Stimulated activated CD4-positive, alpha-beta T cell treated with anti-CD3 and anti-CD28 coated beads, Interleukin-4, amount 100 ng/mL, for 24 hours (primary cell): Measurements from ENCODE around the gene JAKMIP1.

Experiments used
- DNase-seq: peaks from one replicate; pipeline ENCODE4 v3.0.0-alpha.2; 2020

The JAKMIP1 gene

GRCh38 chr4:6114601-6115000 lies 85.7 kb downstream of the JAKMIP1 start:
- no peak for DNase-seq

DNA sequence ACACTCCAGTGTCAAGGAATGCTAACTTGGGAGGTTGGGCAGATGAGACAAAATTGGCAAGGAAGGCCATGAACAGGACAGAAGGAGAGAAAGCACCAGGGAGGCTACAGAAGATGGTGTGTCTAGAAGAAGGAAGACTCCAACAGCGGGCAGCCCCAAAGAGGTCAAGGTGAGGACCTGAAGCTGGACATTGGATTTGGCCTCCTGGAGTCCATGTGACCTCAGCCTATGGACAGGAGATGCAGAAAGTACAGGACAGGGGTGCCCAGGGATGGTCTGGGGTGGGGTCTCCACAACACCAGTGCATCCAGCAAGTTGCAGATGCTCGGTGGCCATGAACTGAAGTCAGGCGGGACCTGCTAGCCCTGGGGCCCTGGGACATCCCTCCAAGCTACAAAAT lies 86.2 kb downstream of the JAKMIP1 start:
- DNase-seq = no peak

DNA sequence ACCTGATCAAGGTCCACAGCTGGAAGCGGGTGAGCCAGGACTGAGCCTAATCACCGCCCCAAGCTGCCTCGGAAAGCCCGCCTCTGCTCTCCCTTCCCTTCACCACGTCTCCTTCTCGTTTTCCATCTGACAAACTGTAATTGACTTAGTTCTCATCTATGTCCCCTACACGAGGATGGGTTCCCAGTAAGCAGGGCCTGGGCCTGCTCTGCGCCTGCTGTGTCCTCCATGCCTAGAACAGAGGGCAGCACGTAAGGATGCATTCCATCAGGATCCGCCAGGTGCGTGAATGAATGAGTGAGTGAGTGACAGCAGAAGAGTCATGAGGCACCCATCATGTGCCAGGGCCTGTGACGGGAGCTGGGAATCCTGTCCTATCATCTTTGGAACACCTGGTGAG lies 86.7 kb downstream of the JAKMIP1 start:
- DNase-seq = no peak

DNA sequence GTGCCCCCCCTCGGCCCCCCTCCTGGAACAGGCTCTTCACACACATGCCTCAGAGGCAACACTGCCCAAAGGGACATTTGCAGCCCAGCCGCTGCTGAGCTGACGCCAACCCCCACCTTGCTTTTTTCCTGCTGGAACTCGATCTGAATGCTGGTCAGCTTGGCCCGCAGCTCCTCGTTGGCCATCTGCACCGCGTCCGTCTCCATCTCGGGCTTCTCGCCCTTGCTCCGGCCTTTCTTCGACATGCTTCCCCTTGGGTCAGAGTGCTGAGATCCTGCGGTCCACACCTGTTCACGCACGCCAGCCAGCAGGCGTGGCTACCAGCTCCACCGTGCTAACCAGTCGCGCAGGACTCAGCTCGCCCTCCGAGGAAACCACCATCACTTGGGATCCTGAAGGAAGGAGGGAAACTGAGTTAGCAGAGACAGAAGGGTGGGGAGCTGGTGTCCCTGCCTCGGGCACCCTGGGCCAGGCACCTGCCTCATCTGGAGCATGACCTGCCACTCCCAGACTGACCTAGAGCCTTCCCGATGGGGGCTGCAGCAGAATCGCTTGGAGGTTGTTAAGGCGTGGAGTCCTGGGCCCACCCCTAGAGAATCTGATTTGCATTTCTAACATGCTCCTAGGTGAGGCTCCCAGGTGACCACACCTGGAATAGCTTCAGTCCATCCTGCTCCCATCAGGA lies 87.6 kb downstream of the JAKMIP1 start:
- DNase-seq = no peak

DNA sequence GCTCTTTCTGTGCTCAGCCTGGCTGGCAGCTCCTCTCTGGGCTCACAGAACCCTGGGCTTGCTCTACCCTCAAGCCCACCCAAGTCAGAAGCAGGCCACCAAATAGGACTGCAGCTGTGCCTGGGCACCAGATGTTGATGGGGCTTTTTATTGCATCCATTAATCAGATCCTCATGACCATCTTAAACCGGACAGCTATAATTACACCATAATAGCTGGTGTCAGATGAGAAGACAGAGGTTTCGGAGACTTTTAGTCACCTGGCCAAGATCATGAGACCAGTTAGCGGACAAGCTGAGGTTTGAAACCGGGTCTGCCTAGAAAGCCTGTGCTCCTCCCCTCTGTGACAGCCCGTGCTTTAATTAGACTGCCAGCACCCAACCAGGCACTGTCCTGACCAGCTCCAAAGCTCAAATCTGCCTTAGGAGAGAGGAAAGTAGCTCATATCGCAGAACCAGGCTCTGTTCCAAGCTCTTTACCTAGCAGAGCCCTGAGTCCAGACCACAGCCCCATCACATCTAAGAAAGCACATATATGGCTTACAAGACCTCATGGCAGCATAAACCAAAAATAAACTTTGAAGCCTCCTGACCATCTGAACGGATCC lies 88.9 kb downstream of the JAKMIP1 start:
- DNase-seq = no peak

DNA sequence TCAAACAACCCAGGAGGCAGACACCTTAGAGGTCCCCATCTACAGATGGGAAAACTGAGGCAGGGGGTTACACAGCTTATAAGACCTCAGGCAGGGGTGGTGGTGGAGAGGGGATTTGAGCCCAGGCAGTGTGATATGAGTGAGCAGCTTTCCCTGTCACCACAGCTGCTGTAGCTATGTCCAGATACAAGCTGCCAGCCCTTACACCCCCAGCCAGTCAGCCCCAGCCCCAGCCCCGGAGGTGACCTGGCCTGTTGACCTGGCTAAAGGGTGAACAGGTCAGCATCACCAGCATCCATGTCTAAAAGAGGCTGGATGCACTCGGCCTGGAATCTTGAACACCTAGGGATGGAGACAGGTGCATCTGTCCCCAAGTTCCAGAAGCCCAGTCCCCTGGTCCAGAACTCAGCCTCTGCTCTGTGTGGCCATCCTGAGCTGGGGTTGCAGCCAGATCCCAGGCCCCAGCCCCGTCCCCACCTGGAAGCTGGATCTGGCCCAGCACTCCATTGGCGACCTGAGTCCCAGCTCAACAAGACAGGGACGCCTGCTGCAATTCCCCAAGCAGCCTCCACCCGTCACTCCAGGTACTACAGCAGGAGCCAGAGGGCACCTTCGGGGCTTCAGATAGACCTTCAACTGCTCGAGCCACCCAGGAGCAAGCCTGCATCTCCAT lies 89.5 kb downstream of the JAKMIP1 start:
- DNase-seq = no peak

GRCh38 chr4:6109842-6110560 lies 90.3 kb downstream of the JAKMIP1 start:
- no peak for DNase-seq

- DNase-seq = no peak
Observed at GRCh38 chr4:6107886-6108285, 92.5 kb downstream of the JAKMIP1 start.

DNA sequence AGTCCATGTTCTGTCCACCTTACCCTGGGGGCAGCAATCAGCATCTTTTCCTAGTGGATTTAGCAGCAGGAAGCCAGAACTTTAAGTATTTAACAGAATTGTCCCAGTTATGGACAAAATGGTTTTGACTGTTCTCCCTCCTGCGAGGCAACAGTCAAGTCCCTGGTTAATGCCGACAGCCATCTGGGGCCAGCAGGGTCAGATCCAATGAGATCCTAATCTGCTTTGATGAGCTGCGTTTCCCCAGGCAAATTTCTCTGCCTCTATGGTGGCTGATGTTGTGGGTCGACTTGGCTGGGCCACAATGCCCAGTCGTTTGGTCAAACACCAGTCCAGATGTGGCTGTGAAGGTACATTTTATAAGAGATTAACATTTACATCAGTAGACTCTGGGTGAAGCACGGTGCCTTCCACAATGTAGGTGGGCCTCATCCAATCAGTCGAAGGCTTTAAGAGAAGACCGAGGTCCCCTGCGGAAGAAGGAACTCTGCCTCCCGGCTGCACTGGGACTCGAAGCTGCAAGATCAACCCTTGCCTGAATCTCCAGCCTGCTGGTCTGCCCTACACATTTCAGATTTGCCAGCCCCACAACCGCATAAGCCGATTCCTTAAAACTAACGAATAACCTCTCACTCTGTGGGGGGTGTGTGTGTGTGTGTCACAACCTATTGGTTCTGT lies 93.1 kb downstream of the JAKMIP1 start:
- DNase-seq = no peak

- DNase-seq = no peak
Observed at GRCh38 chr4:6106156-6106555, 94.2 kb downstream of the JAKMIP1 start.

DNA sequence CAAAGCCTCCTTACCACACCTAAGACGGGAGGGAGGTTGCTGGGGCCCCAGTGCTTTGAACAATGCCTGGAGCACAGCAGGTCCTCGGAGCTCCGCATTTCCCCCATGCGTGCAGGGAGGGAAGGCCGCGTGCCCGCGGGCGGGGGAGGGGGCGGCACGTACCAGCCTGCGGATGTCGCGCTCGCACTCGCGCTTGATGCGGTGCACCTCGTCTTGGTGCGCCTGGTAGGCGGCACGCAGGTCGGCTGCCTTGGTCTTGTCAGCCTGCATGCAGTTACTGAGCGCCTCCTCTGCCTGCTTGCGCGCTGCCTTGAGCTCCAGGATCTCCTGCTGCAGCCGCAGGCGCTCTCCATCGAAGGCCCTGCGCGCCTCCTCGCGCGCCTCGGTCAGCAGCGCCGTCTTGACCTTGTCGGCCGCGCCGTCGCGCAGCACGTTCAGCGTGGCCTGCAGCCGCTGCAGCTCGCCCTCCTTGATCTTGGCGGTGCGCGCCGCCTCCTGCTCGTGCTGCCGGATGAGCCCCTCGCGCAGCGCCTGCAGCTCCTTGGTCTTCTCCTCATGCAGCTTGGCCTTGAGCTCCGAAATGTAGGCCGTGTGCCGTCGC lies 94.9 kb downstream of the JAKMIP1 start:
- DNase-seq = no peak

GRCh38 chr4:6104541-6105130 lies 95.7 kb downstream of the JAKMIP1 start:
- DNase-seq = no peak

- no peak for DNase-seq
Observed at GRCh38 chr4:6097581-6097980, 102.8 kb downstream of the JAKMIP1 start.

GRCh38 chr4:6095897-6096296 lies 104.5 kb downstream of the JAKMIP1 start:
- no peak for DNase-seq

DNA sequence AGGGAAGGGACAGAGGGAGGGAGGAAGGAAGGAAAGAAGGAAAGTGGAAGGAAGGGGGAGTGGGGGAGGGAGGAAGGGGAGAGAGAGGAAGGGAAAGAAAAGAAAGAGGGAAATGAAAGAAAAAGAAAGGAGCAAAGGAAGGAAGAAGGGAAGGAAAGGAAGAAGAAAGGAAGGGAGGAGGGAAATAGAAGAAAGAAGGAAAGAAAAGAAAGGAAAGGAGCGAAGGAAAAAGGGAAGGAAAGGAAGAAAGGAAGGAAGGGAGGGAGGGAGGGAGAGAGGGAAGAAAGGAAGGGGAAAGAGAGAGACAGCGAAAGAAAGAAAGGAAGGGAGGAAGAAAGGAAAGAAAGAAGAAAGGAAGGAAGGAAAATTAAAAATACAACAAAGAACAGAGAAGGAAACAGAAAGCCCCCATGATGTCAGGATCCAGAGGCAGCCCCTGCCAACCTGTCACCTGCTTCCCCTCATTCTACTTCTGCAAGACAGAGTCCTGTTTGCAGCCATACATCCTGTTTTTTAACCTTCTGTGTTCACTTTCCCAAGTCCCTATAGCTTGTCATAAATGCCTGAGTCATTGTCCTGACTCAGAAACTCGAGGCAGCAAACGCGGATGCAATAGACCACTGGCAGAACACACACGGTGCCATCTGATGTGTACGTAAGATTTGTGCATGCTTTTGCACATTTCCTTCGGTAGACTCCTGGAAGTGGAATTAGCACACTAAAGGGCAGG lies 105.2 kb downstream of the JAKMIP1 start:
- DNase-seq = no peak

- DNase-seq = no peak
Observed at GRCh38 chr4:6093671-6094070, 106.7 kb downstream of the JAKMIP1 start.

DNA sequence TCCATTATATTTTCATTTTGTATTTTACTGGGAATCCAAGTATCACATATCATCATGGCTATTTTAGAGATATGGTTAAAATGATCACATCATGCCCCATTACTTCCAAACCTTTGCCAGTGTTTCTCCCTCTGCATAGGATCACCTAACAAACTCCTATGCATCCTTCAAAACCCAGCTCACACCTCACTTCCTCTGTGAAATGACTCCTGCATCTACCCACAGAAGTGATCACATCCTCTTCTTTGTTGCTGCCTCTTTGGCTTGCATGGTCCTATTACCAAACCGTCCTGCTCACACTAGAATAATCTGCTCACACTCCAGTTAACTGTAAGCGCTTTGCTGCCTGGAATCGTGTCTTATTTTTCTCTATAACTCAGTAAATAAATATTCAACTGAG lies 107.4 kb downstream of the JAKMIP1 start:
- DNase-seq = no peak

GRCh38 chr4:6092131-6092530 lies 108.2 kb downstream of the JAKMIP1 start:
- DNase-seq = no peak

- no peak for DNase-seq
Observed at GRCh38 chr4:6090931-6091330, 109.4 kb downstream of the JAKMIP1 start.

- no peak for DNase-seq
Observed at GRCh38 chr4:6088950-6089349, 111.4 kb downstream of the JAKMIP1 start.

GRCh38 chr4:6087669-6088341 lies 112.5 kb downstream of the JAKMIP1 start:
- no peak for DNase-seq
